LNCaP clone FGC (cell line): ENCODE measurements around the gene C2orf81.

ENCODE experiments used
- DNase-seq: peaks from one replicate; pipeline ENCODE4 v3.0.0-alpha.2; 2011; ENCODE audit warnings: low read depth
- H3K4me3 ChIP-seq: 2 replicates; pipeline ENCODE4 v1.5.1; 2011; ENCODE audit warnings: mild to moderate bottlenecking, low read depth, low read length, control low read depth
- CTCF ChIP-seq: IDR thresholded peaks from 2 replicates; pipeline ENCODE4 v1.5.1; 2012; ENCODE audit warnings: mild to moderate bottlenecking; ENCODE audit not compliant: control insufficient read depth, insufficient read depth; ENCODE audit errors: extremely low read depth

Gene C2orf81

GRCh38 chr2:74413001-74413698, 8.3 kb downstream of the C2orf81 start:
- no peak overlapping the region for H3K4me3 ChIP-seq
- no peak for TF ChIP-seq CTCF
- DNase-seq: no peak

- no peak for TF ChIP-seq CTCF
- H3K4me3 ChIP-seq: no peak overlapping the region
- DNase-seq: no peak
These were observed 13.7 kb downstream of the C2orf81 start for GRCh38 chr2:74407682-74408081.

GRCh38 chr2:74406035-74406434, 15.4 kb downstream of the C2orf81 start:
- H3K4me3 ChIP-seq: no peak overlapping the region
- no peak for TF ChIP-seq CTCF
- DNase-seq: no peak

- no peak for TF ChIP-seq CTCF
- no peak overlapping the region for H3K4me3 ChIP-seq
- DNase-seq: no peak
These were observed 19.5 kb downstream of the C2orf81 start for GRCh38 chr2:74401891-74402290.

GRCh38 chr2:74399785-74400184, 21.6 kb downstream of the C2orf81 start:
- 0 out of 2 replicates have a peak, but pooled peaks have one; percentile 23 for TF ChIP-seq CTCF
- DNase-seq: no peak

GRCh38 chr2:74396149-74396548, 25.3 kb downstream of the C2orf81 start:
- no peak for TF ChIP-seq CTCF
- DNase-seq: no peak
- no peak overlapping the region for H3K4me3 ChIP-seq

More at GRCh38 chr2:74399785-74400184, 21.6 kb downstream of the C2orf81 start:
- no peak overlapping the region for H3K4me3 ChIP-seq

GRCh38 chr2:74393525-74393924, 27.9 kb downstream of the C2orf81 start:
- TF ChIP-seq CTCF: no peak
- no peak overlapping the region for H3K4me3 ChIP-seq
- DNase-seq: no peak
